NCI-H748 treated with DMSO at 0.1 percent for 48 hours (cell line): Measurements from ENCODE around the gene SLC6A12.

ENCODE experiments used
- DNase-seq: peaks from one replicate; lab custom pipeline; 2025; lab: John Stamatoyannopoulos, UW

Gene SLC6A12

GRCh38 chr12:234891-235415 is 21.0 kb upstream of the SLC6A12 start:
- no peak for DNase-seq

GRCh38 chr12:234019-234418 is 20.1 kb upstream of the SLC6A12 start:
- no peak for DNase-seq

- no peak for DNase-seq
Measured at GRCh38 chr12:233615-233968, 19.6 kb upstream of the SLC6A12 start.

- no peak for DNase-seq
Measured at GRCh38 chr12:232731-233614, 19.0 kb upstream of the SLC6A12 start.

GRCh38 chr12:230925-231671 is 17.1 kb upstream of the SLC6A12 start:
- DNase-seq, result no peak

GRCh38 chr12:229441-230191 is 15.7 kb upstream of the SLC6A12 start:
- no peak for DNase-seq

GRCh38 chr12:228846-229200 is 14.9 kb upstream of the SLC6A12 start:
- DNase-seq, result no peak

GRCh38 chr12:227923-228845 is 14.2 kb upstream of the SLC6A12 start:
- no peak for DNase-seq

- DNase-seq, result no peak
Measured at GRCh38 chr12:227286-227915, 13.4 kb upstream of the SLC6A12 start.

- no peak for DNase-seq
Measured at GRCh38 chr12:226401-226800, 12.4 kb upstream of the SLC6A12 start.

GRCh38 chr12:225012-225411 is 11.1 kb upstream of the SLC6A12 start:
- no peak for DNase-seq

GRCh38 chr12:224330-224729 is 10.4 kb upstream of the SLC6A12 start:
- no peak for DNase-seq

- DNase-seq, result no peak
Measured at GRCh38 chr12:223841-224240, 9.9 kb upstream of the SLC6A12 start.

- DNase-seq, result no peak
Measured at GRCh38 chr12:221736-222135, 7.8 kb upstream of the SLC6A12 start.

- no peak for DNase-seq
Measured at GRCh38 chr12:220946-221550, 7.1 kb upstream of the SLC6A12 start.

GRCh38 chr12:220491-220890 is 6.5 kb upstream of the SLC6A12 start:
- DNase-seq, result no peak

GRCh38 chr12:219891-220352 is 6.0 kb upstream of the SLC6A12 start:
- no peak for DNase-seq

GRCh38 chr12:218728-219590 is 5.0 kb upstream of the SLC6A12 start:
- no peak for DNase-seq

GRCh38 chr12:218221-218620 is 4.3 kb upstream of the SLC6A12 start:
- DNase-seq, result no peak
